SU-DHL-6 (cell line): ENCODE measurements around the gene POLE4.

Source experiments
- H2AFZ ChIP-seq: fragments of 200-600 bp; sonication (generic); 2 replicates; pipeline ENCODE4 v1.6.1; 2014; ENCODE audit warnings: low read depth, mild to moderate bottlenecking, moderate library complexity, mixed read lengths, antibody characterized with exemption, low read length; ENCODE audit not compliant: severe bottlenecking
- H3F3A ChIP-seq: fragments of 200-600 bp; shearing (Covaris generic); 2 replicates; pipeline ENCODE4 v1.6.0; 2016; ENCODE audit warnings: antibody characterized with exemption, mild to moderate bottlenecking; ENCODE audit not compliant: insufficient read depth
- H3K27ac ChIP-seq: fragments of 200-600 bp; sonication (generic); 2 replicates; pipeline ENCODE4 v1.5.1; 2016; ENCODE audit warnings: low read depth, mild to moderate bottlenecking, low read length, moderate library complexity, mixed read lengths
- H3K27me3 ChIP-seq: fragments of 200-600 bp; sonication (generic), shearing (Covaris generic); 2 replicates; pipeline ENCODE4 v1.6.0; 2014; ENCODE audit warnings: mild to moderate bottlenecking, low read length
- H3K36me3 ChIP-seq: fragments of 200-600 bp; sonication (generic); 2 replicates; pipeline ENCODE4 v1.6.1; 2014; ENCODE audit warnings: mild to moderate bottlenecking, low read length, mixed read lengths
- H3K4me2 ChIP-seq: fragments of 300-600, 200-600 bp; shearing (Covaris generic), sonication (generic); 2 replicates; pipeline ENCODE4 v1.6.0; 2014; ENCODE audit warnings: low read length, low read depth, mild to moderate bottlenecking; ENCODE audit not compliant: poor library complexity, severe bottlenecking
- H3K4me3 ChIP-seq: fragments of 200-600 bp; sonication (generic); 2 replicates; pipeline ENCODE4 v1.5.1; 2014; ENCODE audit warnings: antibody characterized with exemption, low read length, mild to moderate bottlenecking, mixed read lengths; ENCODE audit not compliant: insufficient read depth, poor library complexity, severe bottlenecking
- H3K79me2 ChIP-seq: fragments of 200-600 bp; sonication (generic); 2 replicates; pipeline ENCODE4 v1.6.1; 2014; ENCODE audit warnings: mild to moderate bottlenecking, low read length, moderate library complexity; ENCODE audit not compliant: insufficient read depth
- H3K9ac ChIP-seq: fragments of 200-600 bp; sonication (generic); 2 replicates; pipeline ENCODE4 v1.7.0; 2014; ENCODE audit warnings: mild to moderate bottlenecking, low read length
- H3K9me2 ChIP-seq: fragments of 200-600 bp; sonication (generic); replicated peaks from 2 replicates; pipeline ENCODE4 v1.6.1; 2014; ENCODE audit warnings: low read length; ENCODE audit not compliant: insufficient read depth
- H3K9me3 ChIP-seq: fragments of 200-600 bp; sonication (generic); 2 replicates; pipeline ENCODE4 v1.6.1; 2014; ENCODE audit warnings: low read length, mixed read lengths; ENCODE audit not compliant: insufficient read depth
- H4K20me1 ChIP-seq: fragments of 200-600 bp; sonication (generic); 2 replicates; pipeline ENCODE4 v1.6.1; 2014; ENCODE audit warnings: low read depth, mild to moderate bottlenecking, antibody characterized with exemption, low read length, moderate library complexity, mixed read lengths
- CTCF ChIP-seq: fragments of 200-600 bp; sonication (generic); IDR thresholded peaks from one replicate; pipeline ENCODE4 v1.5.1; 2017; ENCODE audit warnings: antibody characterized with exemption, mild to moderate bottlenecking, low read length, moderate library complexity; ENCODE audit not compliant: insufficient read depth, poor library complexity, severe bottlenecking
- EZH2phosphoT487 ChIP-seq: fragments of 200-600 bp; sonication (generic), shearing (Covaris generic); conservative IDR thresholded peaks from 2 replicates; pipeline ENCODE4 v1.6.1; 2018; ENCODE audit warnings: mild to moderate bottlenecking, antibody characterized with exemption, low read length, moderate library complexity, mixed read lengths

The POLE4 gene

DNA sequence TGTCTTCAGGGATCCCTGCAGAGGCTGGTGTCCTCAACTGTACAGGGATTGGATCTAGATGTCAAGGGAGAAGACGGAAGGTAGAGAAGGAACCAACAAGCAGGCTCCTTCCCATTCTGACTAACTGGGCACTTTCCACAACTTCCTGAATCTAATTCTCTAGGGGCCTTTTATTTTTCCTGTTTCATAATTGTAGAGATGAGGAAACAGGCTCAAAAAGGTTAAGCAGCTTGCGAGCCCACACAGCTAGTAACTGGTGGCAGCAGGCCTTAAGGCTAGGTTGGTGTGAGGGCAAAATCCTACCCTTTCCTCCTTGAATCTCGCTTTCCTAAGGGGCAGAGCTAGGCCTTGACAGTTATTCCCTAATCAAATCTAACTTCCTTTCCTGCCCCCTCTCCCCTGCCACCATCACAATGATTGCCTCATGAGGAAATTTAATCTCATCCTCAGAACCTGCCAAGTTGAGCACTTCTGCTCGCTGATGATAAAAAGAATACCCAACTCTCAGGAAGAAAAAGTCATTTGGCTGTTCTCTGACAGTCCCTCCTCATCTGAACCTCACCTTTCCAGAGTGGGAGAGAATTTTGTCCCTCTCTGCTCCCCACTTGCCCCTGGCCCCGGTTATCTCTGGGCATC, 35.7 kb upstream of the POLE4 start:
- Histone ChIP-seq H3K9me2 (no peaks in the 10 kb centered on the region), H3K27ac (no peak overlapping the region), H3F3A (no peaks in the 10 kb centered on the region), H3K4me3 (no peak overlapping the region), H3K27me3 (no peaks in the 10 kb centered on the region), H2AFZ (no peak overlapping the region), H3K36me3 (no peaks in the 10 kb centered on the region), H4K20me1 (no peaks in the 10 kb centered on the region), H3K79me2 (no peaks in the 10 kb centered on the region), H3K4me2 (no peak overlapping the region), H3K9ac (no peak overlapping the region), H3K9me3 (no peaks in the 10 kb centered on the region)
- no peak for TF ChIP-seq EZH2phosphoT487
- TF ChIP-seq CTCF, result no peak

DNA sequence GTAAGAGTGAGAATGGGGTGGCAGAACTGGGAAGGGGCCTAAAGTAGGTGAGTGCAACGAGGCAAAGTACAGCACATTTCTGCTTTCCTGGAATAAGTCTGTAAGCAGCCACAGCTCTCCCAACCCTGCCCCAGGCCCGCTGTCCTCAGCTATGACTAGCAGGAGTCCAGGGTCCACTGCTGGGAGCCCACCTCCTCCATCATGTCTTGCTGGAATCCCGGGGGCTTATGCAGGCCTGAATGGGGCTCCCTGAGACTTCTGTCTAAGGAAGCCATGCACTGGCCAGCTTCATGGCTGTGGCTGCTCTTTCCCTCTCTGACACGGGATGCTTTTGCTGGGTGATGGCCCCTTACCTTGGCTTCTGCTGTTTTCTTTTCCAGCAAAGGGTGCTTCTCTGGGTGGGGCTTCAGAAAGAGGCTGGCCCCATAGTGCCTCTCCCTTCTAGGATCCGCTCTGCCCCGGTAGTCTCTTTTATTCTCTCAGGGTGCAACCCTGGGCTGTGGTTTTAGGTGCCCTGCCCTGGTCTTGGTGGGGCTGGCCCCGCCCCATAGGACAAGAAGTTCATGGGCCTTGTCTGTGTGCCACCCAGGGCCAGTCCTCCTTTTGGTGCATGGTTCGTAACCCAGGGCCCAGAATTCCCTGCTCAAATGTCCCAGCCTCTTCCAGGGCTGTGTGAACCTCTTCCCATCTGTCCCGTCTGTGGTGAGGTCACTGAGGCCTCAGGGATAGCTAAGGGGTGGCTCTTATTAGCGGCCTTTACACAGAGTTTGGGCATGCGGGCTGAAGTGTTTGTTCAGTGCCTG, 33.8 kb upstream of the POLE4 start:
- H2AFZ ChIP-seq, result no peak overlapping the region
- no peaks in the 10 kb centered on the region for H3K79me2 ChIP-seq
- H3K9me3 ChIP-seq, result no peaks in the 10 kb centered on the region
- no peaks in the 10 kb centered on the region for H3F3A ChIP-seq
- H3K27ac ChIP-seq, result no peak overlapping the region
- H3K4me3 ChIP-seq, result no peak overlapping the region
- no peak for TF ChIP-seq CTCF
- no peak for TF ChIP-seq EZH2phosphoT487
- no peaks in the 10 kb centered on the region for H3K36me3 ChIP-seq
- H3K27me3 ChIP-seq, result no peaks in the 10 kb centered on the region
- no peak overlapping the region for H3K9ac ChIP-seq
- no peak overlapping the region for H3K4me2 ChIP-seq
- H3K9me2 ChIP-seq, result no peaks in the 10 kb centered on the region
- no peaks in the 10 kb centered on the region for H4K20me1 ChIP-seq

- Histone ChIP-seq H3K9me2 (no peaks in the 10 kb centered on the region), H3K9me3 (no peaks in the 10 kb centered on the region), H3K4me3 (no peak overlapping the region), H3F3A (no peaks in the 10 kb centered on the region), H4K20me1 (no peaks in the 10 kb centered on the region), H3K9ac (no peak overlapping the region), H3K4me2 (no peak overlapping the region), H3K27ac (no peak overlapping the region), H3K27me3 (no peaks in the 10 kb centered on the region), H2AFZ (no peak overlapping the region), H3K79me2 (no peaks in the 10 kb centered on the region), H3K36me3 (no peaks in the 10 kb centered on the region)
- TF ChIP-seq EZH2phosphoT487 (no peak), CTCF (no peak)
Measured at GRCh38 chr2:74925361-74925786, 33.1 kb upstream of the POLE4 start.
